ENCODE measurements around the gene OR4S2.

Gene OR4S2

GRCh38 chr11:55648027-55648426 is at the start of gene OR4S2:
Gene OR4S2, plus strand, starts transcription at chr11:55648327. Its CDS starts 2,577 bp downstream, at chr11:55650904.
- DNase-seq (ENCODE audit: low read depth), result no peak
- no peak within 1 kb of the TSS for H3K4me3 ChIP-seq (ENCODE audit: low read length)
- TF ChIP-seq CTCF (conservative IDR thresholded peaks at IDR 0.05; ENCODE audit: low read depth, low read length), result no peak

- H3K4me3 ChIP-seq (ENCODE audit: low read length), result no peak within 1 kb of the TSS
- no peak for TF ChIP-seq CTCF (conservative IDR thresholded peaks at IDR 0.05; ENCODE audit: low read depth, low read length)
- no peak for DNase-seq (ENCODE audit: low read depth)
These were observed 40.6 kb upstream of the OR4S2 start, which contains the start of gene OR4C11 for GRCh38 chr11:55607545-55607944. Gene OR4C11, minus strand, starts transcription at chr11:55607645. Its CDS starts 3,272 bp downstream, at chr11:55604373.

GRCh38 chr11:55624531-55624930 is 23.6 kb upstream of the OR4S2 start:
- no peak overlapping the region for H3K4me3 ChIP-seq (ENCODE audit: low read length)
- no peak for DNase-seq (ENCODE audit: low read depth)
- no peak for TF ChIP-seq CTCF (conservative IDR thresholded peaks at IDR 0.05; ENCODE audit: low read depth, low read length)

GRCh38 chr11:55634813-55635212 is 13.3 kb upstream of the OR4S2 start, which contains the start of gene OR4P4:
Gene OR4P4, plus strand, starts transcription at chr11:55635113.
- TF ChIP-seq CTCF (conservative IDR thresholded peaks at IDR 0.05; ENCODE audit: low read depth, low read length), result no peak
- H3K4me3 ChIP-seq (ENCODE audit: low read length), result no peak within 1 kb of the TSS
- DNase-seq (ENCODE audit: low read depth), result no peak

- no peak for TF ChIP-seq CTCF (conservative IDR thresholded peaks at IDR 0.05; ENCODE audit: low read depth, low read length)
- DNase-seq (ENCODE audit: low read depth), result no peak
- H3K4me3 ChIP-seq (ENCODE audit: low read length), result no peak overlapping the region
These were observed 4.4 kb downstream of the OR4S2 start for GRCh38 chr11:55652560-55652959.

GRCh38 chr11:55655096-55655495 is 7.0 kb downstream of the OR4S2 start:
- no peak for TF ChIP-seq CTCF (conservative IDR thresholded peaks at IDR 0.05; ENCODE audit: low read depth, low read length)
- no peak for DNase-seq (ENCODE audit: low read depth)
- H3K4me3 ChIP-seq (ENCODE audit: low read length), result no peak overlapping the region

GRCh38 chr11:55658031-55658573 is 10.0 kb downstream of the OR4S2 start:
- no peak for DNase-seq (ENCODE audit: low read depth)
- H3K4me3 ChIP-seq (ENCODE audit: low read length), result no peak overlapping the region
- TF ChIP-seq CTCF (conservative IDR thresholded peaks at IDR 0.05; ENCODE audit: low read depth, low read length), result no peak

All from retinal pigment epithelial cell (primary cell).